Trophoblast cell (in vitro differentiated cells and primary cell): ENCODE results near the gene GRIN2C.

ENCODE experiments used
- DNase-seq, 2 donors: peaks; one replicate each; pipeline ENCODE4 v3.0.0-alpha.2; 2016
- H2AFZ ChIP-seq: 2 replicates; pipeline ENCODE4 v1.6.1; 2013; ENCODE audit warnings: low read length, moderate library complexity, mild to moderate bottlenecking; ENCODE audit not compliant: insufficient read depth, poor library complexity
- H2AK5ac ChIP-seq: 2 replicates; pipeline ENCODE4 v1.6.1; 2013; ENCODE audit warnings: mild to moderate bottlenecking, low read length
- H2BK120ac ChIP-seq: 2 replicates; pipeline ENCODE4 v1.6.1; 2013; ENCODE audit warnings: low read length, mild to moderate bottlenecking, moderate library complexity; ENCODE audit not compliant: insufficient read depth, poor library complexity
- H2BK12ac ChIP-seq: 2 replicates; pipeline ENCODE4 v1.6.1; 2013; ENCODE audit warnings: mild to moderate bottlenecking, low read length, moderate library complexity
- H2BK5ac ChIP-seq: 2 replicates; pipeline ENCODE4 v1.6.1; 2013; ENCODE audit warnings: low read length, low read depth, moderate library complexity, mild to moderate bottlenecking; ENCODE audit not compliant: poor library complexity
- H3K14ac ChIP-seq: 2 replicates; pipeline ENCODE4 v1.6.1; 2013; ENCODE audit warnings: mild to moderate bottlenecking, low read length
- H3K18ac ChIP-seq: 2 replicates; pipeline ENCODE4 v1.6.1; 2013; ENCODE audit warnings: mild to moderate bottlenecking, low read length
- H3K23ac ChIP-seq: 2 replicates; pipeline ENCODE4 v1.6.1; 2013; ENCODE audit warnings: low read length
- H3K27ac ChIP-seq: 2 replicates; pipeline ENCODE4 v1.5.1; 2013; ENCODE audit warnings: low read depth, mild to moderate bottlenecking, inconsistent platforms, low read length, moderate library complexity
- H3K27me3 ChIP-seq: 2 replicates; pipeline ENCODE4 v1.6.1; 2013; ENCODE audit warnings: inconsistent platforms, mild to moderate bottlenecking, low read length, moderate library complexity; ENCODE audit not compliant: insufficient read depth
- H3K36me3 ChIP-seq, 2 experiments: 1 replicate in 1 of 2; 2 replicates in 1 of 2; pipeline ENCODE4 v1.6.1; 2013; ENCODE audit warnings: low read length in 2 of 2, mild to moderate bottlenecking in 2 of 2, moderate library complexity in 1 of 2; ENCODE audit not compliant: insufficient read depth in 2 of 2, control insufficient read depth in 1 of 2
- H3K4ac ChIP-seq: 2 replicates; pipeline ENCODE4 v1.6.1; 2013; ENCODE audit warnings: low read depth, mild to moderate bottlenecking, low read length, moderate library complexity
- H3K4me1 ChIP-seq, 2 experiments: 1 replicate in 1 of 2; 2 replicates in 1 of 2; pipeline ENCODE4 v1.6.1; 2013; ENCODE audit warnings: low read length in 2 of 2, mild to moderate bottlenecking in 2 of 2, moderate library complexity in 1 of 2; ENCODE audit not compliant: insufficient read depth in 2 of 2, control insufficient read depth in 1 of 2
- H3K4me2 ChIP-seq: 2 replicates; pipeline ENCODE4 v1.6.1; 2013; ENCODE audit warnings: inconsistent platforms, mild to moderate bottlenecking, low read length, moderate library complexity
- H3K4me3 ChIP-seq: 2 replicates; pipeline ENCODE4 v1.5.1; 2013; ENCODE audit warnings: mild to moderate bottlenecking, low read depth, low read length, inconsistent platforms
- H3K79me1 ChIP-seq: one replicate; pipeline ENCODE4 v1.6.1; 2013; ENCODE audit warnings: low read length
- H3K79me2 ChIP-seq: 2 replicates; pipeline ENCODE4 v1.6.1; 2013; ENCODE audit warnings: low read length, mild to moderate bottlenecking; ENCODE audit not compliant: control insufficient read depth, insufficient read depth, poor library complexity
- H3K9ac ChIP-seq: 2 replicates; pipeline ENCODE4 v1.6.1; 2013; ENCODE audit warnings: mild to moderate bottlenecking, low read length
- H3K9me3 ChIP-seq: 2 replicates; pipeline ENCODE4 v1.6.1; 2013; ENCODE audit warnings: low read depth, mild to moderate bottlenecking, control low read depth, inconsistent platforms, low read length; ENCODE audit not compliant: insufficient read depth
- H4K12ac ChIP-seq: 2 replicates; pipeline ENCODE4 v1.6.1; 2013; ENCODE audit warnings: low read depth, mild to moderate bottlenecking, low read length, moderate library complexity
- H4K8ac ChIP-seq: 2 replicates; pipeline ENCODE4 v1.6.1; 2013; ENCODE audit warnings: low read depth, mild to moderate bottlenecking, low read length, moderate library complexity
- H4K91ac ChIP-seq: one replicate; pipeline ENCODE4 v1.6.1; 2013; ENCODE audit warnings: low read depth, mild to moderate bottlenecking, low read length, moderate library complexity
- WGBS: extraction: QIAGEN DNeasy Blood & Tissue Kit; methylation state at CpG from one replicate; pipeline ENCODE4 v1.1.7; 2013; ENCODE audit warnings: missing lambda C conversion rate; ENCODE audit not compliant: insufficient read length, insufficient coverage; ENCODE audit errors: extremely low coverage; 5-methylcytosine and 5-hydroxymethylcytosine counted together

The GRIN2C gene

DNA sequence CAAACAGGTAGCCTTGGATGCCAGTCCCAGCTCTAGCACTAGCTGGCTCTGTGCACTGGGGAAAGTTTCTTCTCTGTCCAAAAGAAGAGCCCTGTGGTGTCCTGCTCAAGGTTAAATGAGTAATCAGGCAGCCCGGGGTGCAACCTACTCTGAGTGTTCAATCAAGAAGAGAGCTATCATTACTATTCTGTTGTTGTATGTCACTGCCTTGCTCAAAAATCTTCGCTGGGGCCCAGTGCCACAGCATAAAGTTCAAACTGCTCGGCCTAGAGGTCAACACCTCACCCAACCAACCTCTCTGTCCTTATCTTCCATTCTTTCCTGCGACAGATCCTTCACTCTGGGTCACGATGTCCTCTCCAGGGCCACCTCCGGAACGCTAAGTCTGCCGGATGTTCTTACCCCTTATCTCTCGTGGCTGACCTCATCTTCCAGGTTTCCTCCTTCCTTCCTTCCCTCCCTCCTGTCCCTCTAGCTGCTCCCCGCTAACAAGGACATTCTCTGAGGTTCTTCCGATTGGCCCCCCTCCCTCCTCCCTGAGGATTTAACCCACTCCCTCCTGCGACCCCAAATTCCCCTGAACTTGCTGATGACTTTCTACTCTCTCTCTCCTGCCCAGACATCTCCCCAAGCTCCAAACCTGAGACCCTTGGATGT is 8.7 kb upstream of the GRIN2C start:
- no peak overlapping the region for H3K18ac ChIP-seq
- no peak overlapping the region for H2AK5ac ChIP-seq

GRCh38 chr17:74866198-74866835 is 6.6 kb upstream of the GRIN2C start:
- peaks cover 5 to 7% of the 10 kb centered on the region in 2 experiments for H3K36me3 ChIP-seq
- H3K4me1 ChIP-seq, result peaks cover 2 to 5% of the 10 kb centered on the region in 2 experiments
- no peak overlapping the region for H3K27ac ChIP-seq
- H2BK12ac ChIP-seq, result no peak overlapping the region
- no peak overlapping the region for H3K14ac ChIP-seq
- H4K91ac ChIP-seq, result no peak overlapping the region
- WGBS, result no CpG with 5 or more reads among the region's 19 CpGs
- no peak overlapping the region for H3K9ac ChIP-seq
- no peak overlapping the region for H3K4me2 ChIP-seq
- no peak overlapping the region for H3K18ac ChIP-seq
- H4K8ac ChIP-seq, result no peak overlapping the region
- H3K9me3 ChIP-seq, result peaks cover 3% of the 10 kb centered on the region
- no peak overlapping the region for H2BK120ac ChIP-seq
- H3K27me3 ChIP-seq, result peaks cover 8% of the 10 kb centered on the region
- no peak overlapping the region for H2AFZ ChIP-seq
- H2AK5ac ChIP-seq, result no peak overlapping the region
- no peak overlapping the region for H3K4me3 ChIP-seq
- no peak overlapping the region for H3K23ac ChIP-seq
- no peak for DNase-seq
- no peak overlapping the region for H4K12ac ChIP-seq
- no peak overlapping the region for H2BK5ac ChIP-seq
- no peak overlapping the region for H3K4ac ChIP-seq
- no peaks in the 10 kb centered on the region for H3K79me2 ChIP-seq
- no peaks in the 10 kb centered on the region for H3K79me1 ChIP-seq

More for the DNA sequence above, 8.7 kb upstream of the GRIN2C start:
- H3K4me1 ChIP-seq, result peaks cover 3 to 7% of the 10 kb centered on the region in 2 experiments
- H3K27ac ChIP-seq, result no peak overlapping the region
- no peak overlapping the region for H4K8ac ChIP-seq
- no peak overlapping the region for H4K12ac ChIP-seq
- H2BK5ac ChIP-seq, result no peak overlapping the region
- H4K91ac ChIP-seq, result no peak overlapping the region
- no peaks in the 10 kb centered on the region for H3K27me3 ChIP-seq
- H3K4me2 ChIP-seq, result no peak overlapping the region
- no peak for DNase-seq
- H2BK12ac ChIP-seq, result no peak overlapping the region
- H3K23ac ChIP-seq, result no peak overlapping the region
- no CpG with 5 or more reads among the region's 12 CpGs for WGBS
- no peak overlapping the region for H2BK120ac ChIP-seq
- no peak overlapping the region for H3K9ac ChIP-seq
- H3K14ac ChIP-seq, result no peak overlapping the region
- H3K4me3 ChIP-seq, result no peak overlapping the region
- peaks cover 5 to 7% of the 10 kb centered on the region in 2 experiments for H3K36me3 ChIP-seq
- no peak overlapping the region for H2AFZ ChIP-seq
- peaks cover 7% of the 10 kb centered on the region for H3K79me1 ChIP-seq
- H3K9me3 ChIP-seq, result peaks cover 3% of the 10 kb centered on the region
- H3K79me2 ChIP-seq, result peaks cover 5% of the 10 kb centered on the region
- no peak overlapping the region for H3K4ac ChIP-seq

DNA sequence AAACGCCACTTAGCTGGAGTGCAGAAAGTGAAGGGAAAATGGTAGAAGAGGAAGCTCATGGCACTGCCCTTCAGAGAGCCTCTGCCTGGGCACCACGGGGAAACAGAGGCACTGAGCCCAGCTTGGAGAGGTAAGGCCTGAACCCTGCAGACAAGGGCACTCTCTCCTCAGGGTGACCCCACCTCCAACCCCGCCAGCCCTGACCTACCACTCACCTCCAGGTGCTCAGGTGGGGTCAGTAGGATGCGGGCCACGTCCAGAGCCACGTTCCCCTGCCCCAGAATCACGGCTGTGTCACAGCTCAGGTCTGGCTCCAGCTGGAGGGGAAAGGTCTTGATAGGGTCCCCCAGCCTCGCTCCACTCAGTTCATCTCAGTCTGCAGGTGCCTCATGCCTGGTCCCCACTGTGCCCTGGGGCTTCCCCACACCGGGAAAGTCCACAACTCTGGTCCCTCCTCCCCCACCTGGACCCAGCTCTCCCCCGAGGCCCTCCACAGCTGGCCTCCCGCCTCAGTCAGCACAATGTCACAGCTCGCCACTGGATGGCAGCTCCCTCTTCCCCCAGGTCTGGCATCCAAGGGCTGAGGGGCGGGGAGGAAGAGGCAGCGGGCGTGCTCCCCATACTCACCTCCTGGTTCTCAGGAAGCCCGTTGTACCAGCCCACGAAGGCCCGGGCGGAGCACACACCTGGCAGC is 6.0 kb upstream of the GRIN2C start:
- H3K23ac ChIP-seq, result no peak overlapping the region
- H3K4me3 ChIP-seq, result no peak overlapping the region
- no peak overlapping the region for H3K4me2 ChIP-seq
- no peak for DNase-seq
- no peak overlapping the region for H3K9ac ChIP-seq
- H2BK12ac ChIP-seq, result no peak overlapping the region
- H3K79me1 ChIP-seq, result no peaks in the 10 kb centered on the region
- no peak overlapping the region for H4K12ac ChIP-seq
- H3K9me3 ChIP-seq, result peaks cover 6% of the 10 kb centered on the region
- H3K79me2 ChIP-seq, result no peaks in the 10 kb centered on the region
- no peak overlapping the region for H2AFZ ChIP-seq
- H3K27ac ChIP-seq, result no peak overlapping the region
- no peak overlapping the region for H4K8ac ChIP-seq
- no peak overlapping the region for H2BK120ac ChIP-seq
- peaks cover 5 to 7% of the 10 kb centered on the region in 2 experiments for H3K36me3 ChIP-seq
- peaks cover 14% of the 10 kb centered on the region for H3K27me3 ChIP-seq
- no peak overlapping the region for H2AK5ac ChIP-seq
- no peak overlapping the region for H2BK5ac ChIP-seq
- no peak overlapping the region for H3K14ac ChIP-seq
- H3K4me1 ChIP-seq, result peaks cover 2 to 5% of the 10 kb centered on the region in 2 experiments
- H3K18ac ChIP-seq, result no peak overlapping the region
- H4K91ac ChIP-seq, result no peak overlapping the region
- H3K4ac ChIP-seq, result no peak overlapping the region
- WGBS, result no CpG with 5 or more reads among the region's 19 CpGs

DNA sequence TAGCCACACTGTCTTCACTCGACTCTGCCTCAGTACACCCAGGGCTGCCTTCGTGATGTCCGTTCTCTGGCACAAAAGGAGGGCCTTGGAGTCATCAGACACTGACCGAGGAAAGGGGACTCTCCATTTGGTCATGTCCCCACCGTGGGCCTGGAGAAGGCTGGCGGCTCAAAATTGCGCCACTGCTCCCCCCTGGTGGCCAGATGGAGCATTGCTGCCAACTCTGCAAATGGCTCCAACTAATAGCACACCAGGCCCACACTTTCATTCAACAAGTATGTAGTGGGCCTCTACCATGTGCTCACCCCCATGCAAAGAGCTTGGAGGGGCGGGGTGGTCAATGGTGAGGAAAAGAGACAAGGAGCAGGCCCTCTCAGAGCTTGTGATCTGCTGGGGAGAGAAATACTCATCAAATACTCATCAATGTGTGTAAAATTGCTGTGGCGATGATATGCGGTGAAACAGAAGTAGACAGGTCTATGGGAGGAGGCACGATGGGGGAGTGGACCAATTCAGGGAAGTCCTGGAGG is 5.2 kb upstream of the GRIN2C start:
- Histone ChIP-seq H2BK120ac (no peak overlapping the region), H3K9me3 (peaks cover 7% of the 10 kb centered on the region), H3K27ac (no peak overlapping the region), H2BK5ac (no peak overlapping the region), H2AK5ac (no peak overlapping the region), H3K4me2 (no peak overlapping the region), H3K14ac (no peak overlapping the region), H2BK12ac (no peak overlapping the region), H3K18ac (no peak overlapping the region), H2AFZ (no peak overlapping the region), H4K8ac (no peak overlapping the region), H3K79me1 (no peaks in the 10 kb centered on the region), H4K91ac (no peak overlapping the region), H3K9ac (no peak overlapping the region), H3K4me1 (peaks cover 2 to 5% of the 10 kb centered on the region in 2 experiments), H3K36me3 (peaks cover 5 to 7% of the 10 kb centered on the region in 2 experiments), H4K12ac (no peak overlapping the region), H3K4ac (no peak overlapping the region), H3K23ac (no peak overlapping the region), H3K27me3 (peaks cover 22% of the 10 kb centered on the region), H3K4me3 (no peak overlapping the region), H3K79me2 (no peaks in the 10 kb centered on the region)
- peak; percentile 64 to 87 for DNase-seq
- no CpG with 5 or more reads among the region's 11 CpGs for WGBS
